ENCODE measurements around the gene WNT7B.

DNA sequence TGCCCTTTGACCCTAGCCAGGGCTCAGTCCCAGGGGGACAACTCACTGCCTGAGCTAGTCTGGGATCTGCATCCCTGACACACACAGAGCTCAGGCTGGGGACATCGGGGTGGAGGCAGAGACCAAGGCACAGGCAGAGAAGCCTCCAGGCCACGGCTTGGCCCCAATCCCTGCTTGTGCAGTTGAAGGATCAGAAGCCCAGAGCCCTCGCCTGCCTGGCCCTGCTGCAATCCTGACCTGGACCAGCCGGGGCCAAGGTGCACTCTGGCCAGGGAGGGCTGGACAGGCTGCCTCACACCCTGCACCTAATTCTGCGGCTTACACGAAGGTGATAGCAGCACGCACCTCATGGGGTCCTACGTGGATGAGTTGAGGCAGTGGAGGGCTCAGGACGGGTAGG, 34.6 kb downstream of the WNT7B start:
- TF ChIP-seq YY1 (IDR thresholded peaks at IDR 0.05; ENCODE audit: insufficient read depth, insufficient read length) (no peak), ZNF274 (IDR thresholded peaks at IDR 0.05; ENCODE audit: low read depth, low read length) (no peak), SUZ12 (IDR thresholded peaks at IDR 0.05; ENCODE audit: extremely low read depth, insufficient read depth, insufficient read length) (no peak)

Measured in NT2/D1 (cell line).